ENCODE measurements around the gene OCLN. TPM values are rescaled to one million over a fixed set of nuclear protein-coding genes. Genes with fewer than 3 reads are reported as not detected.
A peak's percentile ranks its signal among the peaks of the same experiment; 100 is the strongest.

The OCLN gene, protein sequence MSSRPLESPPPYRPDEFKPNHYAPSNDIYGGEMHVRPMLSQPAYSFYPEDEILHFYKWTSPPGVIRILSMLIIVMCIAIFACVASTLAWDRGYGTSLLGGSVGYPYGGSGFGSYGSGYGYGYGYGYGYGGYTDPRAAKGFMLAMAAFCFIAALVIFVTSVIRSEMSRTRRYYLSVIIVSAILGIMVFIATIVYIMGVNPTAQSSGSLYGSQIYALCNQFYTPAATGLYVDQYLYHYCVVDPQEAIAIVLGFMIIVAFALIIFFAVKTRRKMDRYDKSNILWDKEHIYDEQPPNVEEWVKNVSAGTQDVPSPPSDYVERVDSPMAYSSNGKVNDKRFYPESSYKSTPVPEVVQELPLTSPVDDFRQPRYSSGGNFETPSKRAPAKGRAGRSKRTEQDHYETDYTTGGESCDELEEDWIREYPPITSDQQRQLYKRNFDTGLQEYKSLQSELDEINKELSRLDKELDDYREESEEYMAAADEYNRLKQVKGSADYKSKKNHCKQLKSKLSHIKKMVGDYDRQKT
- 9.0 and 21.7 TPM in 2 replicates for total RNA-seq (2022)
- Bru-seq, nascent RNA: percentile 51 among the genes with signal in this experiment
- percentile 70 among the genes with signal in this experiment for BruChase-seq, experiment 1, labeled RNA remaining after a 6-hour chase
- BruChase-seq, experiment 2, labeled RNA remaining after a 2-hour chase: percentile 54 among the genes with signal in this experiment
- long read RNA-seq, full-length matches to known transcripts: 10 of 14 reads
- long read RNA-seq, partial matches to known transcripts: 3 of 14 reads
- long read RNA-seq, other reads (novel, unspliced or antisense): 1 of 14 reads

DNA sequence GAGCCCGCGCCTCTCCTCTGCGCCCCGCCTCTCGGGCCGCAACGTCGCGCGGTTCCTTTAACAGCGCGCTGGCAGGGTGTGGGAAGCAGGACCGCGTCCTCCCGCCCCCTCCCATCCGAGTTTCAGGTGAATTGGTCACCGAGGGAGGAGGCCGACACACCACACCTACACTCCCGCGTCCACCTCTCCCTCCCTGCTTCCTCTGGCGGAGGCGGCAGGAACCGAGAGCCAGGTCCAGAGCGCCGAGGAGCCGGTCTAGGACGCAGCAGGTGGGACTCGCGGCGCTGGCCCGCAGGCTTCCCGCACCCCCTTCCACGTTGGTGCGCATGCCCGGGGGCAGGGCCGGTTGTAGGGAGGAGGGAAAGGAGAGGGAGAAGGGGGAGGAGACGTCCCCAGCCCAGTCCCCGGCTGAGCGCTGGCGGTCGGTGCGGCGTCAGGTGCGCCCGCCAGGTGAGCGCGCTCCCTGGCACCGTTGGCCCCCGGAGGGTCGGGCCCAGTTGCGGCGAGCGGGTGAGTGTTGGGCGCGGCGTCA is at the start of gene OCLN:
TSS of gene OCLN (plus strand) at position 400 of the 532 bp plus-strand sequence. CDS start 11,455 bp downstream, outside the sequence.
- Mint-ChIP-seq H3K27ac (ENCODE audit: low read depth, unreplicated experiment) (peak within 1 kb of the TSS; percentile 46), H3K27me3 (ENCODE audit: insufficient read depth, unreplicated experiment) (peaks cover 28% of the 10 kb centered on the region), H3K4me3 (ENCODE audit: unreplicated experiment) (peak within 1 kb of the TSS; percentile 92), H3K4me1 (ENCODE audit: insufficient read depth, unreplicated experiment) (no peaks in the 10 kb centered on the region), H3K9me3 (ENCODE audit: unreplicated experiment) (no peaks in the 10 kb centered on the region), H3K36me3 (ENCODE audit: insufficient read depth, unreplicated experiment) (no peaks in the 10 kb centered on the region)
- TF ChIP-seq, protein P1, sequence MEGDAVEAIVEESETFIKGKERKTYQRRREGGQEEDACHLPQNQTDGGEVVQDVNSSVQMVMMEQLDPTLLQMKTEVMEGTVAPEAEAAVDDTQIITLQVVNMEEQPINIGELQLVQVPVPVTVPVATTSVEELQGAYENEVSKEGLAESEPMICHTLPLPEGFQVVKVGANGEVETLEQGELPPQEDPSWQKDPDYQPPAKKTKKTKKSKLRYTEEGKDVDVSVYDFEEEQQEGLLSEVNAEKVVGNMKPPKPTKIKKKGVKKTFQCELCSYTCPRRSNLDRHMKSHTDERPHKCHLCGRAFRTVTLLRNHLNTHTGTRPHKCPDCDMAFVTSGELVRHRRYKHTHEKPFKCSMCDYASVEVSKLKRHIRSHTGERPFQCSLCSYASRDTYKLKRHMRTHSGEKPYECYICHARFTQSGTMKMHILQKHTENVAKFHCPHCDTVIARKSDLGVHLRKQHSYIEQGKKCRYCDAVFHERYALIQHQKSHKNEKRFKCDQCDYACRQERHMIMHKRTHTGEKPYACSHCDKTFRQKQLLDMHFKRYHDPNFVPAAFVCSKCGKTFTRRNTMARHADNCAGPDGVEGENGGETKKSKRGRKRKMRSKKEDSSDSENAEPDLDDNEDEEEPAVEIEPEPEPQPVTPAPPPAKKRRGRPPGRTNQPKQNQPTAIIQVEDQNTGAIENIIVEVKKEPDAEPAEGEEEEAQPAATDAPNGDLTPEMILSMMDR (IDR thresholded peaks at IDR 0.05; ENCODE audit: unreplicated experiment): no peak
- intact Hi-C loops (cut with micrococcal nuclease): no loop called here
- peak; percentile 80 for DNase-seq (ENCODE audit: unreplicated experiment)
- ChIA-PET POLR2A (interaction anchor here (1.3 to 2.5 kb wide), 6 partner anchors 10 to 76 kb away, joined by 3 to 26 read pairs (median 10); no protein-coding TSS in a partner anchor), CTCF (interaction anchor here (0.9 kb wide), 1 partner anchor 9 kb away, joined by 3 read pairs; no protein-coding TSS in a partner anchor)
- BruUV-seq (replicated peaks): no TSS peak

DNA sequence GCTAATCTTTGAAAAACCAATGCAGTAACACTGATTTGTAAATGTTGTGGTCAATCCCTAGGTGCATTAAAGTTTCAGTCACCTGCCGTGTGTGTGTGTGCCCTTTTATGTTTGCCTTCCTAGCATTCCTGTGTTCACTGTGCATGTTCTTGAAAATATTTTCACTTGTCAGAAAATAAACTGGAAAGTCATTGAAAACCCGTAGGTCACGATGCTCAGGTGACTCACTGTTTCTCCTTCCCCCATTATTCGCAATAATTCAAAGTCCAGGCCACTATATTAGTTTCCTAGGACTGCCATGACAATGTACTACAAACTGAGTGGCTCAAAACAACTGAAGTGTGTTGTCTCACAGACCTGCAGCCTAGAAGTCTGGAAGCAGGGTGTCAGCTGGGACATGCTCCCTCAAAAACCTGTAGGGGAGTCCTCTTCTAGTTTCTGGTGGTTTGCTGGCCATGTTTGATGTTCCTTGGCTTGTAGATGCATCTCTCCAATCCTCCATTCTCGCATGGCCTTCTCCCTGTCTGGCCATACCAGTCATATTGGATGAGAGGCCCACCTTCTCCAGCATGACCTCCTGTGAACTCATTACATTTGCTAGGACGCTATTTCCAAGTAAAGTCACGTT is 48.3 kb upstream of the OCLN start:
- Mint-ChIP-seq H3K27me3 (ENCODE audit: insufficient read depth, unreplicated experiment) (no peaks in the 10 kb centered on the region), H3K27ac (ENCODE audit: low read depth, unreplicated experiment) (no peak overlapping the region), H3K4me3 (ENCODE audit: unreplicated experiment) (no peak overlapping the region), H3K4me1 (ENCODE audit: insufficient read depth, unreplicated experiment) (no peaks in the 10 kb centered on the region), H3K36me3 (ENCODE audit: insufficient read depth, unreplicated experiment) (peaks cover 21% of the 10 kb centered on the region), H3K9me3 (ENCODE audit: unreplicated experiment) (no peaks in the 10 kb centered on the region)
- POLR2A ChIA-PET: no interaction called here
- intact Hi-C loops (cut with micrococcal nuclease): no loop called here
- CTCF ChIA-PET: interaction anchor here (0.6 to 0.8 kb wide), 2 partner anchors 11 to 429 kb away, joined by 3 read pairs; no protein-coding TSS in a partner anchor
- no peak for DNase-seq (ENCODE audit: unreplicated experiment)
- BruUV-seq (replicated peaks): no TSS peak
- TF ChIP-seq, protein P1 (IDR thresholded peaks at IDR 0.05; ENCODE audit: unreplicated experiment): no peak

GRCh38 chr5:69449511-69449910 is 43.1 kb upstream of the OCLN start:
- Mint-ChIP-seq H3K4me3 (ENCODE audit: unreplicated experiment) (no peak overlapping the region), H3K4me1 (ENCODE audit: insufficient read depth, unreplicated experiment) (peaks cover 5% of the 10 kb centered on the region), H3K27ac (ENCODE audit: low read depth, unreplicated experiment) (no peak overlapping the region), H3K9me3 (ENCODE audit: unreplicated experiment) (no peaks in the 10 kb centered on the region), H3K36me3 (ENCODE audit: insufficient read depth, unreplicated experiment) (no peaks in the 10 kb centered on the region), H3K27me3 (ENCODE audit: insufficient read depth, unreplicated experiment) (no peaks in the 10 kb centered on the region)
- ChIA-PET POLR2A (no interaction called here), CTCF (interaction anchor here (0.6 to 0.7 kb wide), 2 partner anchors 36 to 186 kb away, joined by 3 read pairs; no protein-coding TSS in a partner anchor)
- no TSS peak for BruUV-seq (replicated peaks)
- TF ChIP-seq, protein P1 (IDR thresholded peaks at IDR 0.05; ENCODE audit: unreplicated experiment): no peak
- no peak for DNase-seq (ENCODE audit: unreplicated experiment)
- intact Hi-C loops (cut with micrococcal nuclease): no loop called here

Data from MCF 10A (cell line).